ENCODE data around the gene CEP126.

CEP126 gene

DNA sequence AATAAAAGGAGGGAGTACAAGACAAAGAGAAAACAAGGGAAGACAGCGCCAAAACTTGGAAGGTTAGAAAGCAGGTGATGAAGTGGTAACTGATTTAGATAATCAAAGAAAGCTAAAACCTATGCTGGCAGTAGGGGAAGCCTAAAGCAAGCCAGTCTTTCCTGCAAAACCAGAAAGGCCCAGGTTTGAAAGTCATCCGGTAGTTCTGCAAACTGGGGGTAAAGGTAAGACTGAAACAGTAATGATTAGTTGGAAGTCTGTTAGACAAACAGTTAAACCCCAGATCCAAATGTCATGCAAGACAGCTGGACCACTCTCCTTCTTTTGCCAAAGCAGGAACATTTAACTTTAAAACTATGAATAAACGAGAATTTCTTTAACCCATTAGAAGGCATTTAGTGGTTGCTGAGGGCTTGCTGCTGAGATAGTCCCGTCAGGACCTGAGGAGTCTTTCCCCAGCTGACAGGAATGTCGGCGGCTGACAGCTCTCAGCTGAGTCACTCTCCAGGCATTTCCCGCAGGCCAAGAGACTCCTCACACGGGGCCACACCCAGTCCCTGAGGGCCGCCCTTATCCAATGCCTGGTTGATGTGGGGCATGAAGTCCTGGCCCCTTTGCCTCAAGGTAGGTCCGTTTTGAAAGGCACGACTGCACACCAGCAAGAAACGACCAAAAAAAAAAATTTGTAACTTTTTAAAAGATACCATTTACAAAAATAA lies 96.1 kb downstream of the CEP126 start:
- DNase-seq, result no peak

DNA sequence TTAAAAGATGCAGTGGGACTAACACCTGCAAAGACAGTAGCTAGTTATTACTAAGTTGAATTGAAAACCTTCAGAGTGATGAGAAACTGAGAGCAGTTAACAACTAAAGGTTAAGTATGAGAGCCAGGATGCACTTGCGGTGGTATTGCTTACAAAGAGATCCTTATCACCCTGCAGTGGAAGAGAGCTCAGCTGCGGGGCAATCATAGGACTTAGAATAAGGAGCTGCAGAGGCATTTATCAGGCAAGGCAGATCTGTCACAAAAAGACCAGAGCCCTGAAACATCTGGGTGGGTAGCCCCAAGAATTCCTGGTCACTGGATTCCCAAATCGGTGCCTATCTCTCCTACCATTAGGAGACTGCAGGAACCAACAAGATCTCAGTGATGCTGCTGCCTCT lies 98.1 kb downstream of the CEP126 start:
- no peak for DNase-seq

DNA sequence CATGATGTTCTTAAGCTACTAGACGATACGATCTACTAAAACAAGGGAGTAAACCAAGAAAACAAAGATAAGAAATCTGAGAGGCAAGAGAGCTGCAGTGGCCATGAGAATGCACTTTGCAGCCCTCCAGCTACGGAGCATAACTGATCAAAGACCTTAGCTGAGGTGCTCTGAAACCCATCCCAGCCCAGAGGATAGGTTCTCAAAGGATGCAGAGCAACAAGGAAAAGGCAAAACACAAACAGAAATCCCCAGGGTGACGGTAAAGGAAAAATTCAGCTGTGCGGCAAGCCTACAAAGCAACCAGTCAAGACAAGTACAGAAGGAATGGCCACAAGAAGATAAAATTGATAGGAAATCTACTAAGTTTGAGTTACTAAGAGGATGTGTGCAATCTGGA lies 99.9 kb downstream of the CEP126 start:
- no peak for DNase-seq

DNA sequence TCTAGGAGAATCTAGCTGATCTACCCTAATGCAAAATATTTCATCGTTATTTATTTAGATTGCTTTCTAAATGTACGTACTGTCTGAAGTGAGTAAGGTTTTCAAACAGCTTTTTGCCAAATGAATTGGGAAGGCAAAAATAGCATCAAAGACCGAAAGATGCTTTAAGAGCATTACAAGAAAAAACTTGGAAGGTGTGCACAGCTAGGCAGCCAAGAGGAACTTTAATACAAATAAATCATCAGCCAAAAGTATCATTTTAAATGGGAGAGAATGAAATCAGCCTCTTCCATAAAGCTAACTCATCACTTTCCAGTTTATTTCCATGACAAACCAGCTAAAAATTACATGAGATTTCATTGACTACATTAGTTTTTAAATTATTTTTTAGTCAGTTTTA lies 102.2 kb downstream of the CEP126 start:
- DNase-seq, result no peak

DNA sequence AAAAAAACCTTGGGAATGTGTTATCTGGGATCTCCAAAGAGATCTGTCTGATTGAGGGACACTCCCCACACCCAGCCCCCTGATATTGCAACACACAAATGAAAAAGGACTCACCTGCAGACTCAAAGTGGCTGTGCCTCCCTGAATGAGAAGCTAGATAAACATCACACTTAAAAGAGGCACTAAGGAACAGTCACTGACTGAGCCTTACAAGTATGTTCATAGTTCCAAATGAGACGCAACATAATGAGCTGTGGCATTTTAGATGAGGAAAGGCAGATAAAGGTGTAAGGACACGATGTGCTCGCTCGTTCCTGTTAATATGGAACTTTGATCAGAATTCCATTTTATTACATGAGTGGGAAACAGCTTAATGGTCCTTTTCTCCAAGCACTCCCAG lies 111.4 kb downstream of the CEP126 start:
- DNase-seq, result no peak

DNA sequence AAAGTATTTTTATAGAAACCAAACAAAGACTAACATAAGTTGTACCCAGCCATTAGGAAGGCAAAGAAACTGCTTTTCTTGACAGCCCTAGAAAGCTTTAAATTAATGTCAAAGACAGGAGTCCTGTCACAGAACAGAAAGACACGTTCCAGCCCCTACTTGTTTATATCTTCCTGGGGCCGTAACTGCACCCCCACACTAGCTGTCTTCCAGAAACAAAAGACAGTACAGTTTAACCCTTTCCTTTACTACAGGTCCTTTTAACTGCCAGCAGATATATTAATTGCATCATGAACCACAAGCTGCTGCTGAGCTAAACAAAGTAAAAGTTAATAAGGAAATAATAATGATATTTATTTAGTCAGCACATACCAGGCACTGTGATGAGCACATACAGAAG lies 112.1 kb downstream of the CEP126 start:
- DNase-seq, result no peak

DNA sequence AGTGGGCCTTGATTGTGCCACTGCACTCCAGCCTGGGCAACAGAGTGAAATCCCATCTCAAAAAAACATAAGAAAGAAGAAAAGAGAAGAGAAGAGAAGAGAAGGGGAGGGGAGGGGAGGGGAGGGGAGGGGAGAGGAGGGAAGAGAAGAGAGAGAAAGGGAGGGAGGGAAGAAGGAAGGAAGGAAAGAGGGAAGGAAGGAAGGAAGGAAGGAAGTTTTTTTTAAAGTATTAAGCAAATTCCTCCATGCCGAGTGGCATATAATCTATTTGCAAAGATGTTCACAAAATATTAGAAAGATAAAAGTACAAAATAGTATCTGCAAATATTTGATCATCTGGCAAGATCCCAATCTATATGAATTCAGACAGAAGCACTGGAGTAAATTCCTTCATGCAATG lies 121.9 kb downstream of the CEP126 start:
- DNase-seq, result no peak

DNA sequence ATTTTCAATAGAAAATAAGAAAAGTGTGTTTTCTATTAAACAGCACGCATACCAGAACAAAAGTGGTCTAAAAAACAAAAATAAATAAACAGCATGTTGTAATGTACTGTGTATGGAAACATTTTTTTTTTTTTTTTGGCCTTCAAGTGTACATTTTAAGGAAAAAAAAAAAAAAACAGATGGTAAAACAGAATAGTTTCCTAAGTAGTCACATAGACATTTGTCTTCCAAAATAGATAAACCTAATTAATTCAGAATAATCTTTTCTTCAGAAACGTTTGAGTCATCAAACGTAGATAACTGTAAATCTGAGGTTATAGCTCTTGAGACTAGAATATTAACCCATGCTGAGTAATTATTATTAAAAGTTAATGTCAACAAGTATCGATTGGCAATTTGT lies 132.0 kb downstream of the CEP126 start:
- DNase-seq, result no peak

DNA sequence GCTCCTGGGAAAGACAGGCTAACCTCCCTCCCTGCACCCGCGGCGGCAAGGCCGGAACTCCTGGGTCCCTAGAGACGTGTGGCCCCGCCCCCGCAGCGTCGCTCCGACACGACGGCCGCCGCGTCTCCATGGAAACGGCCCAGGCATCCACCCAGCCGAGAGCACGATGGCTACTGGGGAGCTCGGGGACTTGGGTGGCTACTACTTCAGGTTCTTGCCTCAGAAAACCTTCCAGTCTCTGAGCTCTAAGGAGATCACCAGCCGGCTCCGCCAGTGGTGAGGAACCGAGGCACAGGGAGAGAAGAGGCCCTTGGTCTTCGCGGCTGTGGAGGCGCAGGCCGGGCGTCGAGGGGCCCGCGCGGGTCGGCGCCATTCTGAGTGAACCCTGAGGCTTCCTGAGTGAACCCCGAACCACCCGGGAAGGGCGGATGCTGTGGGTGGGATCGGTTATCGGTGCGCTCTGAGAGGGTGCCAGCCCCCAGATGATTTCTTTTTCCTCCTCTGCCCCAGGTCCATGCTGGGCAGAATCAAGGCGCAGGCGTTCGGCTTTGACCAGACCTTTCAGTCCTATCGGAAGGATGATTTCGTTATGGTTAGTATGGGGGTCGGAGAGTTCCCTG lies 132.6 kb downstream of the CEP126 start, which contains the start of gene CFAP300:
TSS of gene CFAP300 (plus strand) at position 133 of the 620 bp plus-strand sequence. CDS start at position 167, 34 bp downstream.
- DNase-seq, result peak; percentile 50
